Neuronal stem cell (in vitro differentiated cells): Measurements from ENCODE around the gene NECAB2.
A peak's percentile ranks its signal among the peaks of the same experiment; 100 is the strongest.

Source experiments
- DNase-seq: peaks from one replicate; pipeline ENCODE4 v3.0.0-alpha.2; 2013; ENCODE audit warnings: low spot score
- H2AFZ ChIP-seq: one replicate; pipeline ENCODE4 v1.6.1; 2013; ENCODE audit warnings: mild to moderate bottlenecking, low read length, inconsistent platforms
- H2AK5ac ChIP-seq: 2 replicates; pipeline ENCODE4 v1.6.1; 2013; ENCODE audit warnings: low read depth, mild to moderate bottlenecking, inconsistent platforms, low read length, moderate library complexity, mixed read lengths
- H2BK120ac ChIP-seq: 2 replicates; pipeline ENCODE4 v1.6.1; 2013; ENCODE audit warnings: low read depth, mild to moderate bottlenecking, inconsistent platforms, low read length, moderate library complexity, mixed read lengths
- H2BK12ac ChIP-seq: one replicate; pipeline ENCODE4 v1.6.1; 2013; ENCODE audit warnings: low read length, inconsistent platforms
- H2BK15ac ChIP-seq: 2 replicates; pipeline ENCODE4 v1.6.1; 2013; ENCODE audit warnings: mild to moderate bottlenecking, low read length, inconsistent platforms, mixed read lengths
- H2BK5ac ChIP-seq: one replicate; pipeline ENCODE4 v1.6.1; 2013; ENCODE audit warnings: inconsistent platforms, mild to moderate bottlenecking, low read length, moderate library complexity
- H3K14ac ChIP-seq: one replicate; pipeline ENCODE4 v1.6.1; 2013; ENCODE audit warnings: low read length, inconsistent platforms
- H3K18ac ChIP-seq: 2 replicates; pipeline ENCODE4 v1.6.1; 2013; ENCODE audit warnings: low read length, inconsistent platforms
- H3K23ac ChIP-seq: 2 replicates; pipeline ENCODE4 v1.6.1; 2013; ENCODE audit warnings: low read depth, mild to moderate bottlenecking, mixed read lengths, low read length, inconsistent platforms; ENCODE audit not compliant: poor library complexity
- H3K27ac ChIP-seq: replicated peaks from 3 replicates; pipeline ENCODE4 v1.5.1; 2013; ENCODE audit warnings: low read length, inconsistent platforms
- H3K27me3 ChIP-seq, 3 experiments: 2 replicates each; pipeline ENCODE4 v1.6.1; 2013; ENCODE audit warnings: low read length in 3 of 3, mild to moderate bottlenecking in 2 of 3, inconsistent platforms in 1 of 3, low read depth in 1 of 3, mixed read lengths in 1 of 3, moderate library complexity in 1 of 3; ENCODE audit not compliant: control insufficient read depth in 3 of 3, insufficient read depth in 3 of 3
- H3K36me3 ChIP-seq, 2 donors: replicated peaks in 1 of 2; 2 replicates each; pipeline ENCODE4 v1.6.1; 2013; ENCODE audit warnings: low read length in 2 of 2; ENCODE audit not compliant: control insufficient read depth in 2 of 2, insufficient read depth in 2 of 2
- H3K4ac ChIP-seq: 2 replicates; pipeline ENCODE4 v1.6.1; 2013; ENCODE audit warnings: inconsistent platforms, mild to moderate bottlenecking, low read length, moderate library complexity
- H3K4me1 ChIP-seq, 2 donors: 1 replicate in 1 of 2; 2 replicates in 1 of 2; pipeline ENCODE4 v1.6.1; 2013; ENCODE audit warnings: low read length in 2 of 2, low read depth in 1 of 2; ENCODE audit not compliant: control insufficient read depth in 2 of 2, insufficient read depth in 1 of 2
- H3K4me2 ChIP-seq: one replicate; pipeline ENCODE4 v1.6.1; 2013; ENCODE audit warnings: mild to moderate bottlenecking, low read length, inconsistent platforms; ENCODE audit not compliant: insufficient read depth, poor library complexity, severe bottlenecking
- H3K4me3 ChIP-seq, 2 donors: 2 replicates each; pipeline ENCODE4 v1.5.1; 2013; ENCODE audit warnings: low read length in 2 of 2, mild to moderate bottlenecking in 2 of 2, inconsistent platforms in 1 of 2, moderate library complexity in 1 of 2
- H3K79me1 ChIP-seq: one replicate; pipeline ENCODE4 v1.6.1; 2013; ENCODE audit warnings: low read depth, mild to moderate bottlenecking, inconsistent platforms, low read length, moderate library complexity
- H3K9ac ChIP-seq: one replicate; pipeline ENCODE4 v1.6.1; 2013; ENCODE audit warnings: mild to moderate bottlenecking, low read depth, low read length, inconsistent platforms; ENCODE audit not compliant: poor library complexity
- H3K9me3 ChIP-seq, 2 donors: replicated peaks in 1 of 2; 2 replicates each; pipeline versions ENCODE3 to v1.6.1; 2013; ENCODE audit warnings: low read length in 2 of 2, mild to moderate bottlenecking in 2 of 2, inconsistent platforms in 1 of 2, low read depth in 1 of 2, mixed read lengths in 1 of 2, moderate library complexity in 1 of 2; ENCODE audit not compliant: control insufficient read depth in 2 of 2, insufficient read depth in 1 of 2
- H4K8ac ChIP-seq: one replicate; pipeline ENCODE4 v1.6.1; 2013; ENCODE audit warnings: low read depth, mild to moderate bottlenecking, inconsistent platforms, low read length, moderate library complexity
- H4K91ac ChIP-seq: one replicate; pipeline ENCODE4 v1.6.1; 2013; ENCODE audit warnings: low read length, low read depth, mild to moderate bottlenecking, inconsistent platforms; ENCODE audit not compliant: poor library complexity
- WGBS, 2 donors: extraction: QIAGEN DNeasy Blood & Tissue Kit; methylation state at CpG; one replicate each; pipeline ENCODE4 v1.1.7; 2013; ENCODE audit warnings: missing lambda C conversion rate in 2 of 2, mixed read lengths in 1 of 2; ENCODE audit not compliant: insufficient read length in 2 of 2, insufficient replicate concordance in 1 of 2; ENCODE audit errors: extremely low coverage in 2 of 2; 5-methylcytosine and 5-hydroxymethylcytosine counted together

NECAB2 gene

DNA sequence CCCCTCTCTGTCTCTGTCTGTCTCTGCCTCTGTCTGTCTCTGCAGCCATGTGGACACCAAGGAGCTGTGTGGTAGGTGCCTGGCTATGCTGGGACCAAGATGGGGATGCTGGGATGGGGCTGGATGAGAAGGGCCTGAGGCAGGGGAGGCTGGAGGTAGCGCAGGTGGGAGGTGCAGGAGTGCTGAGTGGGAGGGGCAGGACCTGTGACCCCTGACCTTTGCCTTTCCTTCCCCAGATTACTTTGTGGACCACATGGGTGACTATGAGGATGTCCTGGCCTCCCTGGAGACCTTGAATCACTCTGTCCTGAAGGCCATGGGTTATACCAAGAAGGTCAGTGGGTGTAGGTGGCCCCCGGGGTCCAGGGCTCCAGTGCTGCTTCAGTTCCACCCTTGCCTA is 12.8 kb downstream of the NECAB2 start:
- peak overlapping the region; percentile 27 for H2BK15ac ChIP-seq
- no peak overlapping the region for H3K27ac ChIP-seq
- H2AFZ ChIP-seq, result no peak overlapping the region
- no peak overlapping the region for H2BK120ac ChIP-seq
- peak overlapping the region; percentile 71 for H3K18ac ChIP-seq
- no peaks in the 10 kb centered on the region for H3K27me3 ChIP-seq
- peaks cover 15 to 49% of the 10 kb centered on the region in 2 donors for H3K9me3 ChIP-seq
- no CpG with 5 or more reads among the region's 2 CpGs for WGBS, 2 donors
- H3K4me3 ChIP-seq, result no peak overlapping the region
- peak overlapping the region; percentile 34 for H4K91ac ChIP-seq
- H3K36me3 ChIP-seq, result peaks cover 7 to 49% of the 10 kb centered on the region in 2 donors
- H3K9ac ChIP-seq, result peak overlapping the region; percentile 51
- no peak overlapping the region for H3K14ac ChIP-seq
- H3K4me1 ChIP-seq, result peaks cover 0 to 3% of the 10 kb centered on the region in 2 donors
- no peak overlapping the region for H2AK5ac ChIP-seq
- no peaks in the 10 kb centered on the region for H3K79me1 ChIP-seq
- H3K23ac ChIP-seq, result peak overlapping the region; percentile 6
- peak overlapping the region; percentile 11 for H2BK5ac ChIP-seq
- no peak overlapping the region for H4K8ac ChIP-seq
- no peak overlapping the region for H3K4ac ChIP-seq
- DNase-seq, result no peak
- H3K4me2 ChIP-seq, result no peak overlapping the region
- H2BK12ac ChIP-seq, result peak overlapping the region; percentile 85

DNA sequence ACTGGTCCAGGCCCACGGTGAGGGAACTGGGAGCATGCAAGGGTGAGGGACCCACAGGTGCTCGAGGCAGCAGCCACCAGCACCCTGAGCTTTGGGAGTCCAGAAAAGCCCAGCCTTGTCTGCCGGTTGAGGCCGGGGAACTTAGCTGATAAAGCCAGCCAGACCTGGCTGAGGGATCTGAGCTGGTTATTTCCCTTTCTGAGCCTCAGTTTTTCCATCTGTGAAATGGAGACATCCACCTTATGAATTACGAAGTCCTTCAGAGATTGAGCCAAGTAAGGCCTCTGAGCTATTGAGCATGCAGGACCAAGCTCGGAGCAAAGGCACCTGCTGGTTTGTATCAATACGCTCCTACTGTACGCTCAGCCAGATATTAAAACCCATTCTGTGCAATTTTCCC is 13.8 kb downstream of the NECAB2 start:
- no peak for DNase-seq
- WGBS, 2 donors, result no CpG with 5 or more reads among the region's 8 CpGs
- no peaks in the 10 kb centered on the region for H3K79me1 ChIP-seq
- no peak overlapping the region for H3K18ac ChIP-seq
- no peak overlapping the region for H4K8ac ChIP-seq
- H3K36me3 ChIP-seq, result peaks cover 7 to 55% of the 10 kb centered on the region in 2 donors
- H3K4me2 ChIP-seq, result no peak overlapping the region
- H4K91ac ChIP-seq, result no peak overlapping the region
- H2BK12ac ChIP-seq, result no peak overlapping the region
- H2BK15ac ChIP-seq, result no peak overlapping the region
- H3K4me3 ChIP-seq, result no peak overlapping the region
- no peak overlapping the region for H2BK5ac ChIP-seq
- no peak overlapping the region for H3K14ac ChIP-seq
- H3K4me1 ChIP-seq, result peaks cover 0 to 3% of the 10 kb centered on the region in 2 donors
- H3K23ac ChIP-seq, result no peak overlapping the region
- H3K27ac ChIP-seq, result no peak overlapping the region
- no peaks in the 10 kb centered on the region for H3K27me3 ChIP-seq
- H3K9ac ChIP-seq, result no peak overlapping the region
- no peak overlapping the region for H2BK120ac ChIP-seq
- peaks cover 15 to 53% of the 10 kb centered on the region in 2 donors for H3K9me3 ChIP-seq
- no peak overlapping the region for H2AK5ac ChIP-seq
- H3K4ac ChIP-seq, result no peak overlapping the region
- H2AFZ ChIP-seq, result no peak overlapping the region

DNA sequence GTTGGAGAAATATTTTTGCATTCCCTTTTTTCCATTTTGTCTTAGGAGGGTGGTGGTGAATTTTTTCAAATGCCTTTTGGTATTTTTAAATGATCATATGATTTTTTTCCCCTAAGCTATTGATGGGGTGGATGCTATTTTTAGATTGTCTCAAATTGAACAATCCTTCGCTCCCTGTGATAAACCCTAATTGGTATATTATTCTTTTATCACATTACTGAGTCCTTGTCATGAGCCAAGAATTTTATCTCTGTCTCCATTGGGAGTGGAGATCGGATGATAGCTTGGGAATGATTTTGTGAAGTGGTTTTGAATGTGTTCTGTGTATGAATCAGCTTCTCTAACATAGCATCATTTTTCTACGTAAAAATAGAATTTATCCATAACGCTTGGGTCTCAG is 15.4 kb downstream of the NECAB2 start:
- Histone ChIP-seq H3K23ac (no peak overlapping the region), H3K4me3 (no peak overlapping the region), H3K27me3 (no peaks in the 10 kb centered on the region), H3K4me1 (peaks cover 0 to 3% of the 10 kb centered on the region in 2 donors), H2AK5ac (no peak overlapping the region), H3K9me3 (peaks cover 11 to 37% of the 10 kb centered on the region in 2 donors), H4K8ac (no peak overlapping the region), H3K4ac (no peak overlapping the region), H3K9ac (no peak overlapping the region), H3K18ac (no peak overlapping the region), H3K14ac (no peak overlapping the region), H3K27ac (no peak overlapping the region), H2AFZ (no peak overlapping the region), H4K91ac (no peak overlapping the region), H2BK15ac (no peak overlapping the region), H3K4me2 (no peak overlapping the region), H3K79me1 (no peaks in the 10 kb centered on the region), H2BK5ac (no peak overlapping the region), H2BK12ac (no peak overlapping the region), H2BK120ac (no peak overlapping the region), H3K36me3 (peaks cover 7 to 48% of the 10 kb centered on the region in 2 donors)
- DNase-seq, result no peak
- no CpG with 5 or more reads among the region's 4 CpGs for WGBS, 2 donors

DNA sequence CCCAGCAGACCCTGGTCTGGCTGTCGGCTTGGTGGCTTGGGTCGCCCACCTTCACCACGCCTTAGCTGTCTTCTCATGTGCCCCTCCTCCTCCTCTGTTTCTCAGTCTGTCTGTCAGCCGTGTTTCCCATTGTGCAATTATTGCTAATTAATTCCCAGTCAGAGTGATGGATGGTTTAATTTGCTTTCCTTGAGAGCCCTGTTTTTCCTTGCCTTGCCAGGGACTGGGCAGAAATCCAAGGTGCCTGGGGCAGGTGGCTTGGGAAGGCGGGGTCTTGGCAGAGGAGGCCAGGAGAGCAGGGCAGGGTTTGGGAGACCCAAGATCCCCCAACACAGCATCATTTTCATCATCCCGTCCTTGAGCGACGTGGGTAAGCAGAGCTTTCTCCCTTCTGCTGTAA is 21.3 kb downstream of the NECAB2 start:
- no peak overlapping the region for H4K91ac ChIP-seq
- peaks cover 2 to 21% of the 10 kb centered on the region in 2 donors for H3K36me3 ChIP-seq
- H3K18ac ChIP-seq, result no peak overlapping the region
- no peak overlapping the region for H3K4me2 ChIP-seq
- no peak overlapping the region for H2BK5ac ChIP-seq
- H2BK120ac ChIP-seq, result no peak overlapping the region
- H2BK12ac ChIP-seq, result no peak overlapping the region
- peak overlapping the region; percentile 81 for H2AFZ ChIP-seq
- no peak overlapping the region for H3K4ac ChIP-seq
- peaks cover 2% of the 10 kb centered on the region for H3K79me1 ChIP-seq
- H3K27ac ChIP-seq, result no peak overlapping the region
- no peak overlapping the region for H4K8ac ChIP-seq
- peaks cover 5 to 36% of the 10 kb centered on the region in 2 donors for H3K4me1 ChIP-seq
- H3K27me3 ChIP-seq, result no peaks in the 10 kb centered on the region
- no peak overlapping the region for H3K9ac ChIP-seq
- H3K4me3 ChIP-seq, result no peak overlapping the region
- no peak for DNase-seq
- H3K23ac ChIP-seq, result no peak overlapping the region
- H2AK5ac ChIP-seq, result no peak overlapping the region
- no peak overlapping the region for H2BK15ac ChIP-seq
- H3K14ac ChIP-seq, result no peak overlapping the region
- no CpG with 5 or more reads among the region's 8 CpGs for WGBS, 2 donors
- peaks cover 0 to 7% of the 10 kb centered on the region in 2 donors for H3K9me3 ChIP-seq
